Tibial artery (tissue), 4 donors: Measurements from ENCODE around the gene ZBTB9.

Experiments used
- DNase-seq, 2 donors: peaks; one replicate each; pipeline ENCODE4 v3.0.0-alpha.2; 2019
- H3K27ac ChIP-seq, 2 donors: fragments of 200-600 bp; sonication (generic) in 1 of 2; 1 replicate in 1 of 2; 2 replicates in 1 of 2; pipeline ENCODE4 v1.5.1; 2018 to 2019; ENCODE audit warnings: mild to moderate bottlenecking in 1 of 2
- H3K27me3 ChIP-seq, 2 donors: fragments of 200-600 bp; sonication (generic) in 1 of 2; one replicate each; pipeline versions ENCODE4 v1.5.1 to v1.6.0; 2016 to 2019
- H3K36me3 ChIP-seq, 3 donors: fragments of 200-600 bp; sonication (generic) in 2 of 3; one replicate each; pipeline ENCODE4 v1.5.1; 2016 to 2019; ENCODE audit warnings: mild to moderate bottlenecking in 2 of 3
- H3K4me1 ChIP-seq, 4 donors: fragments of 200-600 bp; sonication (generic) in 2 of 4; 1 replicate in 3 of 4; 2 replicates in 1 of 4; pipeline ENCODE4 v1.5.1; 2016 to 2019
- H3K4me3 ChIP-seq, 2 donors: fragments of 200-600 bp; sonication (generic) in 1 of 2; 1 replicate in 1 of 2; 2 replicates in 1 of 2; pipeline ENCODE4 v1.5.1; 2018 to 2019; ENCODE audit warnings: mild to moderate bottlenecking in 2 of 2
- H3K9me3 ChIP-seq, 3 donors: fragments of 200-600 bp; sonication (generic) in 1 of 3; one replicate each; pipeline ENCODE4 v1.5.1; 2016 to 2019
- intact Hi-C: fragments of 100-400 bp; cut with DNase I; formaldehyde crosslinking; loops from one replicate; pipeline ENCODE4 v1.15.0; 2023; ENCODE audit warnings: low total_unique reads
- TF ChIP-seq, protein P1 (sequence below), 2 experiments: fragments of 200-600 bp in 1 of 2; fragments of 450-650 bp in 1 of 2; IDR thresholded peaks; one replicate each; pipeline ENCODE4 v1.5.1; 2017 to 2019; ENCODE audit warnings: antibody characterized with exemption in 2 of 2, mild to moderate bottlenecking in 1 of 2, moderate library complexity in 1 of 2

ZBTB9 gene

DNA sequence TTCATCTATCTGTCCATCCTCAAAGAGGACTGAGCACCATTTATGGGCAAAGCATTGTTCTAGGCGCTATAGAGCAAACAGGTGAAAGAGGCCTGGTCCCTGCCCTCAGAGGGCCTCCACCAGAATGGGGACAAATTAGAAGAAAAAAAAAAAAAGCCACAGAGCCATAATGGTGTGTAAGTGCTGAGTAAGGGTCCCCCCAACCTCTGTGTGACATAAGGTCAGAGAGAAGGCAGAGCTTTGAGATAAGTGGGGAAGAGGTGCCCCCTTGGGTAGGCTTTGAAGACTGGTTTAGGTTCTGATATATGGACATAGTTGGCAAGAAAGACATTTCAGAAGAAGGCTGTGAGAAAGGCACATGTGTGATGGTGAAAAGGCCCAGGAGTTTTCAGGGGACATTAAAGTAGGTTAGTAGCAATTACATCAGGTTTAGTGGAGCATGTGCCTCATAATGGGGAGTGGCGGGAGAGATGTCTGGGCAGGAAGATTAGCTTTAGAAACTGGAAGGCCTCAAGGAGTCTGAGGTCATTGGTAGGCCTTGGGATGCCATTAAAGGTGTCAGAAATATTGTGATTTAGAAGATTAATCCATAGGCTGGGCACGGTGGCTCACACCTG lies 15.3 kb upstream of the ZBTB9 start:
- no peak for DNase-seq
- intact Hi-C loops, result no loop called here
- peaks cover 45 to 82% (median 68%) of the 10 kb centered on the region in 3 donors for H3K36me3 ChIP-seq
- no peaks in the 10 kb centered on the region for H3K9me3 ChIP-seq
- no peaks in the 10 kb centered on the region for H3K27me3 ChIP-seq
- TF ChIP-seq, protein P1, sequence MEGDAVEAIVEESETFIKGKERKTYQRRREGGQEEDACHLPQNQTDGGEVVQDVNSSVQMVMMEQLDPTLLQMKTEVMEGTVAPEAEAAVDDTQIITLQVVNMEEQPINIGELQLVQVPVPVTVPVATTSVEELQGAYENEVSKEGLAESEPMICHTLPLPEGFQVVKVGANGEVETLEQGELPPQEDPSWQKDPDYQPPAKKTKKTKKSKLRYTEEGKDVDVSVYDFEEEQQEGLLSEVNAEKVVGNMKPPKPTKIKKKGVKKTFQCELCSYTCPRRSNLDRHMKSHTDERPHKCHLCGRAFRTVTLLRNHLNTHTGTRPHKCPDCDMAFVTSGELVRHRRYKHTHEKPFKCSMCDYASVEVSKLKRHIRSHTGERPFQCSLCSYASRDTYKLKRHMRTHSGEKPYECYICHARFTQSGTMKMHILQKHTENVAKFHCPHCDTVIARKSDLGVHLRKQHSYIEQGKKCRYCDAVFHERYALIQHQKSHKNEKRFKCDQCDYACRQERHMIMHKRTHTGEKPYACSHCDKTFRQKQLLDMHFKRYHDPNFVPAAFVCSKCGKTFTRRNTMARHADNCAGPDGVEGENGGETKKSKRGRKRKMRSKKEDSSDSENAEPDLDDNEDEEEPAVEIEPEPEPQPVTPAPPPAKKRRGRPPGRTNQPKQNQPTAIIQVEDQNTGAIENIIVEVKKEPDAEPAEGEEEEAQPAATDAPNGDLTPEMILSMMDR (IDR thresholded peaks at IDR 0.05), result no peak
- no peak overlapping the region for H3K27ac ChIP-seq
- H3K4me3 ChIP-seq, result no peak overlapping the region
- peaks cover 0 to 2% (median 0%) of the 10 kb centered on the region in 4 donors for H3K4me1 ChIP-seq

DNA sequence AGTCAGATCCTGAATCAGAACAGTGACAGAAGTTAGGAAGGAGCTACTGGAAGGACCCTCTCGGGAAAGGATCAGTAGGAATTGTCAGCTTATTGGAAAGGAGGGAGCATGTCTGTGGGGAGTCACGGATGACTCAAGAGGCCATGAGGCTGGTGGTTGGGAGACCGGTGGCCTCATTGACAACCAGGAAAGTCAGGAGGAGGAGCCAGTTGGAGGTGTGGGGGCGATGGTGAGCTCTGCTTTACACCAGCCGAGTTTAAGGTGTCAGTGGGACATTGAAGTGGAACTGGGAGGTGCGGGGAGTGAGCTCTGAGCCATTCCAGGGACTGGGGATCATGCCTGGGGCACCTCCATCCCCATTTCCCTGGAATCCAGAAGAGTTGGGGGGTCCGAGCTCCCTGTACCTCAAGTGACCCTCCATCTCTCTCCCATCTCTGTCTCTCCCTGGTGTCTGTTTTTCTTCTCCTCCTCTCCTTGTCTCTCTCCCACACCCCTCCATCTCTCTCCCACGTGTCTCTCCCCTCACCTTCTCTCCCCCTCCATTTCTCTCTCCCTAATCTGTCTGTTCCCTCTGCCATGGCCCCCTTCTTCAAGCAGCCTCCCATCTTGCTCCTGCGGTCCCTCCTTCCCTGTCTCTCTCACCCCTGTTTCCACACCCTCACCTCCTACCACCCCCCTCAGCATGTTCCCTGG lies 14.3 kb upstream of the ZBTB9 start:
- Histone ChIP-seq H3K36me3 (peaks cover 45 to 90% (median 69%) of the 10 kb centered on the region in 3 donors), H3K9me3 (no peaks in the 10 kb centered on the region), H3K27me3 (no peaks in the 10 kb centered on the region), H3K4me3 (no peak overlapping the region), H3K27ac (no peak overlapping the region), H3K4me1 (no peaks in the 10 kb centered on the region)
- DNase-seq, result no peak
- intact Hi-C loops, result no loop called here
- TF ChIP-seq, protein P1 (IDR thresholded peaks at IDR 0.05), result no peak

DNA sequence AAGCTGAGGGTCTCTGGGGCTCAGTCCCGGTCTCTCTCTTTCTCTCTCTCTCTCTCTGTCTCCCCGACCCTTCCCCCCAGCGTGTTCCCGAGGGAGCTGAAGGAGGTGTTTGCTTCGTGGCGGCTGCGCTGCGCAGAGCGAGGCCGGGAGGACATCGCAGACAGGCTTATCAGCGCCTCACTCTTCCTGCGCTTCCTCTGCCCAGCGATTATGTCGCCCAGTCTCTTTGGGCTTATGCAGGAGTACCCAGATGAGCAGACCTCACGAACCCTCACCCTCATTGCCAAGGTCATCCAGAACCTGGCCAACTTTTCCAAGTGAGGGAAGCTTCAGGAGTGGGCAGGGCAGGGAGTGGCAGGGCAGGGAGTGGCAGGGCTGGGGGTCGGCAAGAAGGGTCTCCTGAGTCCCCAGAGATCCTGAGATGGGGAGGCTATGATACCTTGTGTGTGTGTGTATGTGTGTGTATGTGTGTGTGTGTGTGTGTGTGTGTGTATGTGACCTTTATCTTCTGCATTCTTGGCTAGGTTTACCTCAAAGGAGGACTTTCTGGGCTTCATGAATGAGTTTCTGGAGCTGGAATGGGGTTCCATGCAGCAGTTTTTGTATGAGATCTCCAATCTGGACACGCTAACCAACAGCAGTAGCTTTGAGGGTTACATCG lies 13.6 kb upstream of the ZBTB9 start:
- intact Hi-C loops, result no loop called here
- no peak overlapping the region for H3K4me3 ChIP-seq
- no peaks in the 10 kb centered on the region for H3K4me1 ChIP-seq
- TF ChIP-seq, protein P1 (IDR thresholded peaks at IDR 0.05), result no peak
- peaks cover 43 to 86% (median 65%) of the 10 kb centered on the region in 3 donors for H3K36me3 ChIP-seq
- no peaks in the 10 kb centered on the region for H3K27me3 ChIP-seq
- H3K27ac ChIP-seq, result no peak overlapping the region
- peak in 1 of 2 donors; percentile 61 for DNase-seq
- no peaks in the 10 kb centered on the region for H3K9me3 ChIP-seq

DNA sequence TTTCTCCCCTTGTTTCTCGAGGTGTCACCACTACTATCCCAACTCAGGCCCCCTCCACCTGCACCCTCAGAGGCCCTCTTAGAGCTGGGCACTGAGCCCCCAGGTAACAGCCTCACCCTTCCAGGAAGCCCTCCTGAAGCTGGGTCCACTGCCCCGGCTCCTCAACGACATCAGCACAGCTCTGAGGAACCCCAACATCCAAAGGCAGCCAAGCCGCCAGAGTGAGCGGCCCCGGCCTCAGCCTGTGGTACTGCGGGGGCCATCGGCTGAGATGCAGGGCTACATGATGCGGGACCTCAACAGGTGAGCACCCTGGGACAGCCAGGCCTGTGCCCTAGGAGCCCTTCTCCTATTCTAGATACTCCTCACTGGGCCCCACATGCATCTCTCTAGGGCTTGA lies 12.9 kb upstream of the ZBTB9 start:
- H3K27me3 ChIP-seq, result no peaks in the 10 kb centered on the region
- no peaks in the 10 kb centered on the region for H3K4me1 ChIP-seq
- intact Hi-C loops, result no loop called here
- no peak overlapping the region for H3K4me3 ChIP-seq
- H3K36me3 ChIP-seq, result peaks cover 36 to 86% (median 60%) of the 10 kb centered on the region in 3 donors
- H3K27ac ChIP-seq, result no peak overlapping the region
- H3K9me3 ChIP-seq, result no peaks in the 10 kb centered on the region
- DNase-seq, result no peak
- TF ChIP-seq, protein P1 (IDR thresholded peaks at IDR 0.05), result no peak

DNA sequence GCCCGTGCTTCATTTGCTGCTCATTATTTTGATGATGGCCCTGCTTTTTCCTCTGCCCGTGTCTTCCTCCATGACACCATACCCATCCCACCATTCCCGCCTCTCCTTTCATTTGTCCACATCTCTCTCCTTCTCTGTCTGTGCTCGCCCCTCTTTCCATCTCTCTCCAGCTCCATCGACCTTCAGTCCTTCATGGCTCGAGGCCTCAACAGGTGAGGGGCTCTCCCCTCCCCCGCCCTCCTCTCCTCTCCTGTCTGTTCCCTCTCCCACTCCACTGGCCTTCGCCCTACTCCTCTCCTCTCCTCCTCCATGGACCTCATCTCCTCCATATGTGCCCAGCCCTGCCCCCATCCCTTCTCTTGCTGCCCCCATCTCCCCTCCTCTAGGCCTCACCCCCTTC lies 12.1 kb upstream of the ZBTB9 start:
- intact Hi-C loops, result no loop called here
- H3K27ac ChIP-seq, result no peak overlapping the region
- no peaks in the 10 kb centered on the region for H3K27me3 ChIP-seq
- TF ChIP-seq, protein P1 (IDR thresholded peaks at IDR 0.05), result no peak
- H3K4me3 ChIP-seq, result no peak overlapping the region
- H3K36me3 ChIP-seq, result peaks cover 30 to 86% (median 60%) of the 10 kb centered on the region in 3 donors
- H3K9me3 ChIP-seq, result no peaks in the 10 kb centered on the region
- no peaks in the 10 kb centered on the region for H3K4me1 ChIP-seq
- DNase-seq, result no peak
